Measurements from ENCODE around the gene CLK3.

CLK3 gene

DNA sequence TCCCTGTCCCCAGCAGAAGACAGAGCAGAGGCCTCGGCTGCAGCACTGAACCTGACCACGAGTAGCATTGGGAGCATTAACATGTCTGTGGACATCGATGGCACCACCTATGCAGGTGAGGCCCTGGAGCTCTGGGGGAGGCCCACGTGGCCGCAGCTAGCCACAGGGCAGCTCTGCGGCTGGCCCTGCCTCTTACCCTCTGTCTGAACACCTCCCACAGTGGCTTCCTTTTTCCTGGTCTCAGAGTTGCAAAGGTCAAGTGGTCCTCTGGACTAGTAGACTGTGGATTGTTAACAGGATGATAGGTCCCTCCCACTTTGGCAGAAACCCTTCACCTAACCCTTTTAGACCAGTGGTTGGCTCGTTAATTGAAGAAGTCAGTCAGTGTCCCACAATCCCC lies 22.5 kb upstream of the CLK3 start:
- TF ChIP-seq POLR2AphosphoS5 (IDR thresholded peaks at IDR 0.05; ENCODE audit: low read depth, low read length) (no peak), SIN3A (IDR thresholded peaks at IDR 0.05; ENCODE audit: borderline replicate concordance, insufficient read depth, low read length) (no peak), FOXP2 (optimal IDR thresholded peaks at IDR 0.05; ENCODE audit: borderline replicate concordance, extremely low read depth, extremely low read length, insufficient read depth) (no peak), TAF1 (IDR thresholded peaks at IDR 0.05; ENCODE audit: borderline replicate concordance, insufficient read depth, low read length) (no peak)
- TF ChIP-seq, protein P1, sequence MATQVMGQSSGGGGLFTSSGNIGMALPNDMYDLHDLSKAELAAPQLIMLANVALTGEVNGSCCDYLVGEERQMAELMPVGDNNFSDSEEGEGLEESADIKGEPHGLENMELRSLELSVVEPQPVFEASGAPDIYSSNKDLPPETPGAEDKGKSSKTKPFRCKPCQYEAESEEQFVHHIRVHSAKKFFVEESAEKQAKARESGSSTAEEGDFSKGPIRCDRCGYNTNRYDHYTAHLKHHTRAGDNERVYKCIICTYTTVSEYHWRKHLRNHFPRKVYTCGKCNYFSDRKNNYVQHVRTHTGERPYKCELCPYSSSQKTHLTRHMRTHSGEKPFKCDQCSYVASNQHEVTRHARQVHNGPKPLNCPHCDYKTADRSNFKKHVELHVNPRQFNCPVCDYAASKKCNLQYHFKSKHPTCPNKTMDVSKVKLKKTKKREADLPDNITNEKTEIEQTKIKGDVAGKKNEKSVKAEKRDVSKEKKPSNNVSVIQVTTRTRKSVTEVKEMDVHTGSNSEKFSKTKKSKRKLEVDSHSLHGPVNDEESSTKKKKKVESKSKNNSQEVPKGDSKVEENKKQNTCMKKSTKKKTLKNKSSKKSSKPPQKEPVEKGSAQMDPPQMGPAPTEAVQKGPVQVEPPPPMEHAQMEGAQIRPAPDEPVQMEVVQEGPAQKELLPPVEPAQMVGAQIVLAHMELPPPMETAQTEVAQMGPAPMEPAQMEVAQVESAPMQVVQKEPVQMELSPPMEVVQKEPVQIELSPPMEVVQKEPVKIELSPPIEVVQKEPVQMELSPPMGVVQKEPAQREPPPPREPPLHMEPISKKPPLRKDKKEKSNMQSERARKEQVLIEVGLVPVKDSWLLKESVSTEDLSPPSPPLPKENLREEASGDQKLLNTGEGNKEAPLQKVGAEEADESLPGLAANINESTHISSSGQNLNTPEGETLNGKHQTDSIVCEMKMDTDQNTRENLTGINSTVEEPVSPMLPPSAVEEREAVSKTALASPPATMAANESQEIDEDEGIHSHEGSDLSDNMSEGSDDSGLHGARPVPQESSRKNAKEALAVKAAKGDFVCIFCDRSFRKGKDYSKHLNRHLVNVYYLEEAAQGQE (IDR thresholded peaks at IDR 0.05; ENCODE audit: insufficient read depth in 1 of 2, low read depth in 2 of 2, low read length in 2 of 2) = no peak

DNA sequence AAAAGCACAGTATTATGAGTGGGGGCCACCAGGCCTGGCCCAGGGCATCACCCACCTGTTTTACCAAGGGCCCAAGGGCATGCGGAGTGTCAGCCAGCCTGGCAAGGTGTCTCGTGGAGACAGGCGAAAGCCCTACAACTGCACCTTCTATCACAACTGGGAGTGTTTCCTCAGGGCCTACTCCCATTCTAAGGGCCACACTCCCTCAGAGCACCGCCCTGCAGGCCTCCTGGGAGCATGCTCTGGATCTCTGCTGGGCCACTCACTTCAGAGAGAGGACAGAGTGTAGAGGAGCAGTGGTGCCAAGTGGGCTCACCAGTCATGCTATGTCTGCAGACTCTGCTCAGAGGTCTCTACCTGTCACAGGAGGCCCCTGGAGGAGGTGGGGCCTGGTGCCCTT lies 21.2 kb upstream of the CLK3 start:
- TF ChIP-seq, protein P1 (IDR thresholded peaks at IDR 0.05; ENCODE audit: insufficient read depth in 1 of 2, low read depth in 2 of 2, low read length in 2 of 2) = no peak
- no peak for TF ChIP-seq FOXP2 (optimal IDR thresholded peaks at IDR 0.05; ENCODE audit: borderline replicate concordance, extremely low read depth, extremely low read length, insufficient read depth)
- TF ChIP-seq POLR2AphosphoS5 (IDR thresholded peaks at IDR 0.05; ENCODE audit: low read depth, low read length) = no peak
- no peak for TF ChIP-seq SIN3A (IDR thresholded peaks at IDR 0.05; ENCODE audit: borderline replicate concordance, insufficient read depth, low read length)
- TF ChIP-seq TAF1 (IDR thresholded peaks at IDR 0.05; ENCODE audit: borderline replicate concordance, insufficient read depth, low read length) = no peak

DNA sequence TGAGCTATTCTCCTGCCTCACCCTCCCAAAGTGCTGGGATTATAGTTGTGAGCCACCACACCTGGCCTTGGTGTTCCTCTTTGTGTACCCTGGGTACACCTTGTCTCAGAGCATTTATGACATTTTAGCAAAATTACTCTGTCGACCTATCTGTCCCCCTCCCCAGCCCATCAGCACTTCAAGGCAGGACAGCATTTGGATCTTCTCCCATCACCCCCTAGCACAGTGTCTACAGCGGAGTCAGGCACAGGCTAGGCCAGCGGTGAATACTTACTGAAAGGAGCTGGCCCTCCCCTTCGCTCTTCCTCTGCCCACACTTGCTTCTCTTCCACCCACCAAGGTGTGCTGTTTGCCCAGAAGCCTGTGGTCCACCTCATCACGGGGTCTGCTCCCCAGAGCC lies 20.4 kb upstream of the CLK3 start:
- no peak for TF ChIP-seq POLR2AphosphoS5 (IDR thresholded peaks at IDR 0.05; ENCODE audit: low read depth, low read length)
- TF ChIP-seq SIN3A (IDR thresholded peaks at IDR 0.05; ENCODE audit: borderline replicate concordance, insufficient read depth, low read length) = no peak
- no peak for TF ChIP-seq TAF1 (IDR thresholded peaks at IDR 0.05; ENCODE audit: borderline replicate concordance, insufficient read depth, low read length)
- no peak for TF ChIP-seq FOXP2 (optimal IDR thresholded peaks at IDR 0.05; ENCODE audit: borderline replicate concordance, extremely low read depth, extremely low read length, insufficient read depth)
- TF ChIP-seq, protein P1 (IDR thresholded peaks at IDR 0.05; ENCODE audit: insufficient read depth in 1 of 2, low read depth in 2 of 2, low read length in 2 of 2) = no peak

DNA sequence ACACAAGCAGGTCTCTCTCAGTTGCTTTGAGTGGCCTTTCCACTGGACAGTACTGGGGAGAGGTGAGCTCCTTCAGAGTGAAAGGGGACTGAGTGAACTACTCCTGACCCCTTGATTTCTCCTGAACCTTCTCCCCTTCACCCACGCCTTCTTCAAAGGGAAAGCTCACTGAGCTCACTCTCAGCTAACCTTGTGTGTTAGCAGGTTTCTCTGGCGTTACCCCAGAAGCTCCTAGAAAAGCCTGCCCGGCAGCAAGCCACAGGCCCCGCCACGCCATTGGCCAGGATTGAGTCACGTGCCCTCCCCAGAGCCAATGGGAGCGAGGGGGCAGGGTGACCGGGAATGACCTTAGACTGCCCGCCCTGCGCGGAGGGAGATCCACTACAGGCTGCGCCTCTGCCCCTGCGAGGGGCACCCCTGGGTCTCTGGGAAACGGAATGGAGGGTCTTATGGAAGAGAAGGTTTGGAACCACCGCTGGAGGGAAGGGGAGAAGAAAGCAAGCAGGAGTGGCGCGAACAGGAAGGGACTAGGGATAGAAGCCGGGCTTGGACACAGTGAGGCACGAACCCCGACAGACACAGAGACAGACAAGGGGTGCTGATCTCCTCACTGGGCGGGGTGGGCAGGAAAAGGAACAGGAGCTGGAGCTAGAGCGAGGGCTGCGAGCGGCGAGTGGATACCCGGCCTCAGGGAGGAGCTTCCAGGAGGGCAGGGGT lies 17.4 kb upstream of the CLK3 start:
- TF ChIP-seq TAF1 (IDR thresholded peaks at IDR 0.05; ENCODE audit: borderline replicate concordance, insufficient read depth, low read length) = no peak
- 0 out of 2 replicates have a peak, but pooled peaks have one; percentile 17 for TF ChIP-seq POLR2AphosphoS5 (IDR thresholded peaks at IDR 0.05; ENCODE audit: low read depth, low read length)

DNA sequence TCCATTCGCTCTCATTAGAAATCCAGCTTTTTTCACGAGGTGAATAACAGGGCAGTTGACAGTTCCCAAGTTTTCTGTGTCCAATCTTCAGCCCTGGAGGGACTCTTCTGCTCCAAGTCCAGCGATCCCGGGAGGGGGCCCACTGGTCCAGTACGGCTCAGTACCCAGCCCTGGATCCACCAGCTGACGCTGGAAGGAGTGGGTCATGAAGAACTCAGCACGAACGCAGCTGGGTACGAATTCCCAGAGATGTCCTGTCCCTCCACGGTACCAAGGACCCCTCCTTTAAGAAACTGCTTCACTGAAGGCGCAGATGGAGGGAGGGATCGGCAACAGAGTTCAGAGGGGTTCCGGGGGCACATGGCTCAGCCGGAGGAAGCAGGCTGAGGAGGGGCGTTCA lies 16.5 kb upstream of the CLK3 start:
- TF ChIP-seq, protein P1 (IDR thresholded peaks at IDR 0.05; ENCODE audit: insufficient read depth in 1 of 2, low read depth in 2 of 2, low read length in 2 of 2) = no peak
- TF ChIP-seq SIN3A (IDR thresholded peaks at IDR 0.05; ENCODE audit: borderline replicate concordance, insufficient read depth, low read length) (no peak), TAF1 (IDR thresholded peaks at IDR 0.05; ENCODE audit: borderline replicate concordance, insufficient read depth, low read length) (no peak), FOXP2 (optimal IDR thresholded peaks at IDR 0.05; ENCODE audit: borderline replicate concordance, extremely low read depth, extremely low read length, insufficient read depth) (no peak), POLR2AphosphoS5 (IDR thresholded peaks at IDR 0.05; ENCODE audit: low read depth, low read length) (no peak)
